MM.1S (cell line): ENCODE measurements around the gene SOBP.

Source experiments
- DNase-seq: peaks from one replicate; pipeline ENCODE4 v3.0.0-alpha.2; 2015
- H2AFZ ChIP-seq: fragments of 300-600 bp; sonication (generic); 2 replicates; pipeline ENCODE4 v1.6.0; 2016; ENCODE audit warnings: antibody characterized with exemption, low read length
- H3F3A ChIP-seq: fragments of 300-600 bp; sonication (generic); 2 replicates; pipeline ENCODE4 v1.6.1; 2016; ENCODE audit warnings: mild to moderate bottlenecking, antibody characterized with exemption, low read length, moderate library complexity, mixed read lengths; ENCODE audit not compliant: insufficient read depth
- H3K27ac ChIP-seq: fragments of 300-600 bp; sonication (generic); 2 replicates; pipeline ENCODE4 v1.5.1; 2016; ENCODE audit warnings: mild to moderate bottlenecking, low read length
- H3K27me3 ChIP-seq: fragments of 300-600 bp; sonication (generic); replicated peaks from 2 replicates; pipeline ENCODE4 v1.6.0; 2016; ENCODE audit warnings: low read length; ENCODE audit not compliant: insufficient read depth
- H3K36me3 ChIP-seq: fragments of 300-600 bp; sonication (generic); replicated peaks from 2 replicates; pipeline ENCODE4 v1.6.1; 2016; ENCODE audit warnings: mild to moderate bottlenecking, low read length, mixed read lengths; ENCODE audit not compliant: insufficient read depth
- H3K4me1 ChIP-seq: fragments of 300-600 bp; sonication (generic); 2 replicates; pipeline ENCODE4 v1.6.1; 2016; ENCODE audit warnings: low read length, mixed read lengths
- H3K4me2 ChIP-seq: fragments of 300-600 bp; sonication (generic); 2 replicates; pipeline ENCODE4 v1.6.0; 2016; ENCODE audit warnings: low read depth, low read length
- H3K4me3 ChIP-seq: fragments of 300-600 bp; sonication (generic); 2 replicates; pipeline ENCODE4 v1.5.1; 2016; ENCODE audit warnings: low read length, mixed read lengths
- H3K79me2 ChIP-seq: fragments of 300-600 bp; sonication (generic); 2 replicates; pipeline ENCODE4 v1.6.1; 2016; ENCODE audit warnings: mixed run types, low read length, mixed read lengths
- H3K9ac ChIP-seq: fragments of 300-600 bp; sonication (generic); 2 replicates; pipeline ENCODE4 v1.6.1; 2016; ENCODE audit warnings: low read length, mixed read lengths
- H3K9me2 ChIP-seq: fragments of 300-600 bp; sonication (generic); replicated peaks from 2 replicates; pipeline ENCODE4 v1.6.1; 2016; ENCODE audit warnings: mild to moderate bottlenecking, low read length, mixed read lengths; ENCODE audit not compliant: insufficient read depth
- H3K9me3 ChIP-seq: fragments of 300-600 bp; sonication (generic); replicated peaks from 2 replicates; pipeline ENCODE4 v1.6.1; 2016; ENCODE audit warnings: mild to moderate bottlenecking, low read length, mixed read lengths; ENCODE audit not compliant: insufficient read depth
- H4K20me1 ChIP-seq: fragments of 300-600 bp; sonication (generic); 2 replicates; pipeline ENCODE4 v1.6.1; 2016; ENCODE audit warnings: mild to moderate bottlenecking, low read length, moderate library complexity, mixed read lengths; ENCODE audit not compliant: insufficient read depth
- EZH2 ChIP-seq: fragments of 300-600 bp; sonication (generic); optimal IDR thresholded peaks from 2 replicates; pipeline ENCODE3; 2017; ENCODE audit warnings: low read depth, mild to moderate bottlenecking, antibody characterized with exemption, low read length, mixed read lengths
- EZH2phosphoT487 ChIP-seq: fragments of 300-600 bp; sonication (generic); IDR thresholded peaks from 2 replicates; pipeline ENCODE4 v1.6.1; 2018; ENCODE audit warnings: antibody characterized with exemption, low read length
- TF ChIP-seq, protein P1 (sequence below): fragments of 300-600 bp; sonication (generic); IDR thresholded peaks from 2 replicates; pipeline ENCODE4 v1.5.1; 2016; ENCODE audit warnings: antibody characterized with exemption, low read length, mixed read lengths

Gene SOBP

DNA sequence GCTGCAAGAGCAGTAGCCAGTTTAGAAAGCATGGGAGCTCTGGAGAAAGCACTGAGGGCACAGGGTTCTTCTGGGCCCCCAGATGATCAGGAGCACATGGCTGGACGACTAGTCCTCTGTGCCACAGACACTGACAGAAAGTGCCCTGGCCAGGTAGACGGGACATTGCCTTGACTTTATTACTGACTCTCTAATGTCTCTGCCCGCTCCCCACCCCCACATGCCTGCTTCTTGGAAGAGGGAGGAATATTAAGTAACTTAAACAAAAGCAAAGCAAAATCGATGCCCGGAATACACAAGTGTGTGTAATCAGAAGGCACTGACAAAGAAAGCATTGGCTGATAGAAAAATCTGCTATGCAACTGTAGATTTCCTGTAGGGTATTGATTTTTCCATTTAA lies 99.3 kb downstream of the SOBP start:
- Histone ChIP-seq H3K27ac (no peak overlapping the region), H3K4me1 (no peaks in the 10 kb centered on the region), H3K36me3 (no peaks in the 10 kb centered on the region), H3K9me2 (no peaks in the 10 kb centered on the region), H3K4me3 (no peak overlapping the region), H3F3A (no peaks in the 10 kb centered on the region), H2AFZ (no peak overlapping the region), H3K9ac (no peak overlapping the region), H3K79me2 (no peaks in the 10 kb centered on the region), H3K9me3 (no peaks in the 10 kb centered on the region), H3K27me3 (no peaks in the 10 kb centered on the region), H4K20me1 (no peaks in the 10 kb centered on the region), H3K4me2 (no peak overlapping the region)
- TF ChIP-seq EZH2 (no peak), EZH2phosphoT487 (no peak)
- TF ChIP-seq, protein P1, sequence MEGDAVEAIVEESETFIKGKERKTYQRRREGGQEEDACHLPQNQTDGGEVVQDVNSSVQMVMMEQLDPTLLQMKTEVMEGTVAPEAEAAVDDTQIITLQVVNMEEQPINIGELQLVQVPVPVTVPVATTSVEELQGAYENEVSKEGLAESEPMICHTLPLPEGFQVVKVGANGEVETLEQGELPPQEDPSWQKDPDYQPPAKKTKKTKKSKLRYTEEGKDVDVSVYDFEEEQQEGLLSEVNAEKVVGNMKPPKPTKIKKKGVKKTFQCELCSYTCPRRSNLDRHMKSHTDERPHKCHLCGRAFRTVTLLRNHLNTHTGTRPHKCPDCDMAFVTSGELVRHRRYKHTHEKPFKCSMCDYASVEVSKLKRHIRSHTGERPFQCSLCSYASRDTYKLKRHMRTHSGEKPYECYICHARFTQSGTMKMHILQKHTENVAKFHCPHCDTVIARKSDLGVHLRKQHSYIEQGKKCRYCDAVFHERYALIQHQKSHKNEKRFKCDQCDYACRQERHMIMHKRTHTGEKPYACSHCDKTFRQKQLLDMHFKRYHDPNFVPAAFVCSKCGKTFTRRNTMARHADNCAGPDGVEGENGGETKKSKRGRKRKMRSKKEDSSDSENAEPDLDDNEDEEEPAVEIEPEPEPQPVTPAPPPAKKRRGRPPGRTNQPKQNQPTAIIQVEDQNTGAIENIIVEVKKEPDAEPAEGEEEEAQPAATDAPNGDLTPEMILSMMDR: no peak
- DNase-seq: no peak

DNA sequence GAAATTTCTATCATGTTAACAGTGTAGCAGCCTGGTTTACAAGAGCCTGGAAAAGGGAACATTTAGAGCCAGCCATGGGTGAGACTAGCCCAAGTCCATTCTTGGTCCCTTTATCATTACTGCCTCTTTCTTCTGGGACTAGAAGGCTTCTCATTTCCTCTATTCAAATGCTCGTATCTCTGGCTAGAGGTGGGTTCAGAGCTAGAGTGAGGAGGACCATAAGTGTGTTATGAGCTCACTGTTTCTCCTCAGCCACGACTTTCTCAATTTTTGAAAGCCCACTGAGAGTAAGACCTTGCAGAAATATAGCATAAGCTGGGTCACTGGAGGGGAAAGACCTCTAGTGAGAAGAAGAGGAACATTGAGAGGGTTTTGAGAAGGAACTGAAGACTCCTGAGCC lies 100.0 kb downstream of the SOBP start:
- Histone ChIP-seq H3K9ac (no peak overlapping the region), H3K27me3 (no peaks in the 10 kb centered on the region), H3K4me1 (no peaks in the 10 kb centered on the region), H3K4me2 (no peak overlapping the region), H3K79me2 (no peaks in the 10 kb centered on the region), H3K9me2 (no peaks in the 10 kb centered on the region), H3K27ac (no peak overlapping the region), H3K4me3 (no peak overlapping the region), H3K9me3 (no peaks in the 10 kb centered on the region), H3K36me3 (no peaks in the 10 kb centered on the region), H3F3A (no peaks in the 10 kb centered on the region), H4K20me1 (no peaks in the 10 kb centered on the region), H2AFZ (no peak overlapping the region)
- DNase-seq: no peak
- TF ChIP-seq, protein P1: no peak
- no peak for TF ChIP-seq EZH2
- no peak for TF ChIP-seq EZH2phosphoT487

DNA sequence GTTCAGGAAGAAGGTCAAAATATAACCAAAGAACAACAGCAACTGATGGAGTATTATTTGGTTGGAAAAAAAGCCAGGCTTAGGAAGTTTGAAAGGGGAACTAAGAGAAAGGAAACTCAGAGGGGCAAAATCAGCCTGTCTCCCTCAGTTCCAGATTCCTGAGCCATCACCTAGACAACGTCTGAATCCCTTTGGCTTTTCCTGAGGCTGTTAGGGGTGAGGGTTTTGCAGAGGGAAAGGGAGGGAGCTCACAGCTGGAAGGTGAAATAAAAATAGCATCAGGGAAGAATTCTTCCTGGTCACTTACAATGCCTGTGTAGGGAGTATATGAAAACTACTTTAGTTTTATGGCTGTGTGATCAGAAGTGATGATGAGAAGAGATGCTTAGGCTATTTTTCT lies 100.5 kb downstream of the SOBP start:
- no peaks in the 10 kb centered on the region for H4K20me1 ChIP-seq
- no peaks in the 10 kb centered on the region for H3F3A ChIP-seq
- no peaks in the 10 kb centered on the region for H3K36me3 ChIP-seq
- H3K27me3 ChIP-seq: no peaks in the 10 kb centered on the region
- no peak for DNase-seq
- H2AFZ ChIP-seq: no peak overlapping the region
- no peak overlapping the region for H3K27ac ChIP-seq
- no peaks in the 10 kb centered on the region for H3K9me3 ChIP-seq
- no peak overlapping the region for H3K9ac ChIP-seq
- H3K9me2 ChIP-seq: no peaks in the 10 kb centered on the region
- no peak overlapping the region for H3K4me3 ChIP-seq
- TF ChIP-seq, protein P1: no peak
- TF ChIP-seq EZH2phosphoT487 (no peak), EZH2 (no peak)
- no peaks in the 10 kb centered on the region for H3K79me2 ChIP-seq
- H3K4me2 ChIP-seq: no peak overlapping the region
- no peaks in the 10 kb centered on the region for H3K4me1 ChIP-seq
